Gastroesophageal sphincter (tissue), 3 donors: Measurements from ENCODE around the gene ZNF445.

Experiments
- POLR2AphosphoS5 ChIP-seq: sonication (generic); formaldehyde crosslinking; IDR thresholded peaks from one replicate; pipeline ENCODE4 v1.6.1; 2017; ENCODE audit warnings: antibody characterized with exemption
- TF ChIP-seq, protein P1 (sequence below), 4 experiments: fragments of 200-600 bp in 2 of 4; fragments of 450-650 bp in 2 of 4; sonication (generic) in 1 of 4; IDR thresholded peaks; one replicate each; pipeline ENCODE4 v1.5.1; 2017 to 2019; ENCODE audit warnings: antibody characterized with exemption in 4 of 4, mild to moderate bottlenecking in 2 of 4, moderate library complexity in 2 of 4

DNA sequence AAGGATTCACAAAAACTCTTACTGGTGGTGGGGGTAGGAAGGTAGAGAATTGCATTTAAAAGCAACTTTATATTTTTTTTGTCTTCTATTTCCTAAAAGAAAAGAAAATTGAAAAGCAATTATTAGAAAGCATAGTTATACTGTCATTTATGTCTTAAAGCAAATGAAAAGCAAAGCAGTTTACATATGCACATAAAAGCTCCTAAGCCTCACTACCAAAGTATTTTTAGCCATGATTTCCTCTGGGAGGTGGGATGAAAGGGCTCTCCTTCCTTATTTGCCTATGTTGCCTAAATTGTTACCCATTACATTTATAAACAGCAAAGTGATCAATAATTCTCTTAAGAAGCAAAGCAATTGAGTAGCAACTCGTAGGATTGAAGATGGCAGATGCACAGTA lies 7.0 kb downstream of the ZNF445 start:
- TF ChIP-seq, protein P1, sequence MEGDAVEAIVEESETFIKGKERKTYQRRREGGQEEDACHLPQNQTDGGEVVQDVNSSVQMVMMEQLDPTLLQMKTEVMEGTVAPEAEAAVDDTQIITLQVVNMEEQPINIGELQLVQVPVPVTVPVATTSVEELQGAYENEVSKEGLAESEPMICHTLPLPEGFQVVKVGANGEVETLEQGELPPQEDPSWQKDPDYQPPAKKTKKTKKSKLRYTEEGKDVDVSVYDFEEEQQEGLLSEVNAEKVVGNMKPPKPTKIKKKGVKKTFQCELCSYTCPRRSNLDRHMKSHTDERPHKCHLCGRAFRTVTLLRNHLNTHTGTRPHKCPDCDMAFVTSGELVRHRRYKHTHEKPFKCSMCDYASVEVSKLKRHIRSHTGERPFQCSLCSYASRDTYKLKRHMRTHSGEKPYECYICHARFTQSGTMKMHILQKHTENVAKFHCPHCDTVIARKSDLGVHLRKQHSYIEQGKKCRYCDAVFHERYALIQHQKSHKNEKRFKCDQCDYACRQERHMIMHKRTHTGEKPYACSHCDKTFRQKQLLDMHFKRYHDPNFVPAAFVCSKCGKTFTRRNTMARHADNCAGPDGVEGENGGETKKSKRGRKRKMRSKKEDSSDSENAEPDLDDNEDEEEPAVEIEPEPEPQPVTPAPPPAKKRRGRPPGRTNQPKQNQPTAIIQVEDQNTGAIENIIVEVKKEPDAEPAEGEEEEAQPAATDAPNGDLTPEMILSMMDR (IDR thresholded peaks at IDR 0.05) = no peak
- TF ChIP-seq POLR2AphosphoS5 = no peak
